Epithelial cell of esophagus (primary cell): ENCODE measurements around the gene CCDC30.
"Not testable (repeated sequence)": the region's sequence is repeated elsewhere in the genome, so short reads cannot be mapped to it uniquely, and the experiment has no call there.

Source experiments
- DNase-seq: peaks from one replicate; pipeline ENCODE4 v3.0.0; 2010; ENCODE audit warnings: low read depth
- H3K4me3 ChIP-seq: 2 replicates; pipeline ENCODE4 v1.5.1; 2011; ENCODE audit warnings: mild to moderate bottlenecking, low read length, control low read depth
- CTCF ChIP-seq: IDR thresholded peaks from 2 replicates; pipeline ENCODE4 v1.5.1; 2011; ENCODE audit warnings: low read depth, mild to moderate bottlenecking, low read length, control low read depth, inconsistent platforms; ENCODE audit not compliant: insufficient read depth; ENCODE audit errors: missing control alignments

CCDC30 gene

GRCh38 chr1:42482635-42483153, 19.6 kb downstream of the CCDC30 start:
- H3K4me3 ChIP-seq: no peak overlapping the region
- TF ChIP-seq CTCF: no peak
- no peak for DNase-seq

DNA sequence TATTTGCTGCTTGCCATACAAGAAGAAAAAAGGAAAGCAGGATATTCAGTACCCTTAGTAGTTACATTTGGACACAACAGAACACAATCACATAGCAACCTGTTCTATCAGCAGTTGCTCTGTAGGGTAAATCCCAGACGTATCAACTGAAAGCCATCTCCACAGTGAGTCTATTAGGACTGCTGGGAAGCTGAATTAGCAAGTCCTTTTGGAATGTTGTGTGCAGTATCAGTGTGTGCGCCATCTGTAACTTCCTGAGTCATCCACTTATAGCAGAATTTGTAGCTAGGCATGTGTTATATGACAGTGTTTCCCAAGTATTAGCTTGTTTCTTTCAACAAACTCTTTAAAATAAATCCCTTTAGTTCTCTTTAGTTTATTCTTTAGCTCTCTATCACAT, 21.3 kb downstream of the CCDC30 start:
- H3K4me3 ChIP-seq: no peak overlapping the region
- DNase-seq: peak; percentile 95
- no peak for TF ChIP-seq CTCF

- H3K4me3 ChIP-seq: no peak overlapping the region
- DNase-seq: no peak
- TF ChIP-seq CTCF: no peak
Observed at GRCh38 chr1:42490237-42490636, 27.2 kb downstream of the CCDC30 start.

- not testable (repeated sequence) for H3K4me3 ChIP-seq, DNase-seq
Observed at GRCh38 chr1:42502031-42502430, 38.9 kb downstream of the CCDC30 start.

DNA sequence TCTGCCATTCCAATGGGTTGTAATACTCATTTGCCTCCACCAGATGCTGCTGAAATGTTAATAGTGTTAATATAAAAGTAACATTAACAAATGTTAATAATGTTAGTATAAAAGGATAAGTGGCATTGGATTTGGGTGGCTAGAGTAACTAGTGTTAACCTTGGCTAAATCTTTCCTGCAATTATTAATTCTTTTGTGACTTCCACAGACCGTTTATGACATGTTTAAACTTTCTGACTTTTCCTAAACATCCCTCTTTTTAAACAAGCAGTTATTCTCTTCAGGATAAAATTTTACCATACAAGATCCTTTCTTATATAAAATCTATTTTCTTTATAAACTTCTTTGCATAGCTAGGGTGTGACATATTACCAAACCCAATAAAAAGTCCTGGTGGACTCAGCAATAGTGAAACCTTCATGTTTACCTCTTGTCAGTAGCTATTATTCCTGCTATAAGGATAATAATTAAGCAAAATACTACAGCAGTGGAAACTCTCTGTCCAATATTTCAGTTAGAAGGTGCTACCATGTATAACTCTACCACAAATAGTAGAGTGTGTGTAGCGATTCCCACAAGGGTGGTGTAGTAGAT, 41.5 kb downstream of the CCDC30 start:
- TF ChIP-seq CTCF: no peak
- no peak overlapping the region for H3K4me3 ChIP-seq
- DNase-seq: no peak

DNA sequence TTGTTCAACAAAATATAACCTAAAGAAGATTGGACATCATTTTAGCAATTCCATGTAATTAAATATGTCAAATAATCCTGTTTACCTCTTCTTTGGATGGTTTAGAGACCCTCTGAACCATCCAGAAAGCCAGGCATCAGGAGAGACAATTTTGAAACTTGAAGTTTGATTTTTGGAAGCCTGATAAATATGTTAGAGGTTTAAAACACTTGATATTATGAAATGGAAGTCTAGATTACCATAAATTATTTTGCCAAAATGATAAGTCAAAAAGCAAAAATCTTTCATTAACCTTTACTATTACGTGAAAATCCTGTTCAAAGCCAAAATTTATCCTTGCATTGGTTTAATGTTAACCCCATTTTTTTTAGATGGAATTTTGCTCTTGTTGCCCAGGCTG, 43.5 kb downstream of the CCDC30 start:
- TF ChIP-seq CTCF: no peak
- no peak overlapping the region for H3K4me3 ChIP-seq
- DNase-seq: no peak

DNA sequence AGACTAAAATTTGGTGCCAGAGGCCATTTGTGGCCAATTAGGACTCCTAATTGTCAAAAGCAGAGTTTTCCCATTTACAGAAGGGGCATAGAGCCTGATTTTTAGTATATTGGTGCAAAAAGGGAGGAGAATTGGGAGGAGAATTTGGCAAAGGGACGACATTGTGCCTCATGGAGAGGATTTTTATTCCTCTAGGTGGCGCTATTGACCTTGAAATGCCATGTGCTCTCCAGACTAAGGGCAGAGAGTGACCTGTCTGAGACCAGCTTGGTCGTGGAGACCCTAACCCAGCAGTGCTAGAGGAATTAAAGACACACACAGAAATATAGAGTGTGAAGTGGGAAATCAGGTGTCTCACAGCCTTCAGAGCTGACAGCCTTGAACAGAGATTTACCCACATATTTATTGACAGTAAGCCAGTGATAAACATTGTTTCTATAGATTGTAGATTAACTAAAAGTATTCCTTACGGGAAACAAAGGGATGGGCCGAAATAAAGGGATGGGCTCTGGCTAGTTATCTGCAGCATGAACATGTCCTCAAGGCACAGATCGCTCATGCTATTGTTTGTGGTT, 48.6 kb downstream of the CCDC30 start:
- H3K4me3 ChIP-seq: not testable (repeated sequence)
- DNase-seq: peak; percentile 31

GRCh38 chr1:42518908-42519307, 55.8 kb downstream of the CCDC30 start:
- no peak for TF ChIP-seq CTCF
- DNase-seq: no peak
- no peak overlapping the region for H3K4me3 ChIP-seq
